Epithelial cell of prostate (primary cell): ENCODE measurements around the gene SERPIND1.
"Not testable (repeated sequence)": the region's sequence is repeated elsewhere in the genome, so short reads cannot be mapped to it uniquely, and the experiment has no call there.

Experiments used
- DNase-seq: peaks from one replicate; pipeline ENCODE4 v3.0.0-alpha.2; 2011; ENCODE audit warnings: low read depth, low spot score
- H3K27ac ChIP-seq: fragments of 450-650 bp; 2 replicates; pipeline ENCODE4 v1.5.1; 2017; ENCODE audit warnings: mild to moderate bottlenecking

The SERPIND1 gene

DNA sequence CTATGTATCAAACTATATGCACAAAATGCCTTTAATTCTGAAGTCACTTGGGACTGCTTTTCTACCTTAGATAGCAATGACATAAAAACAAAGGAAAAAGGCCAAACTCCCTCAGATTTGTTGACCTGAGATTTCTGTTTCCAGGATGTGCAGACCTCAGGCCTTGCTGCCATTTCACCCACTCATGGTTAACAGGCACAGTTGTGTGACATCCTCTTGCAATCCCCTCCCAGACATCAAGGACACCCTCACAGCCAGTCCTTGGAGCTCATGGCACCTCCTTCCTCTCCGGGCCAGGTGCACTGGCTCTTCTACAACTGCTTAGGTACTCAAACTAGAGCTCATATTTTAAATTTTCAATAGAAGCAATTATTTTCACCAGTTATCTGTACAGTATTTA is 37.3 kb downstream of the SERPIND1 start:
- no peak for DNase-seq

DNA sequence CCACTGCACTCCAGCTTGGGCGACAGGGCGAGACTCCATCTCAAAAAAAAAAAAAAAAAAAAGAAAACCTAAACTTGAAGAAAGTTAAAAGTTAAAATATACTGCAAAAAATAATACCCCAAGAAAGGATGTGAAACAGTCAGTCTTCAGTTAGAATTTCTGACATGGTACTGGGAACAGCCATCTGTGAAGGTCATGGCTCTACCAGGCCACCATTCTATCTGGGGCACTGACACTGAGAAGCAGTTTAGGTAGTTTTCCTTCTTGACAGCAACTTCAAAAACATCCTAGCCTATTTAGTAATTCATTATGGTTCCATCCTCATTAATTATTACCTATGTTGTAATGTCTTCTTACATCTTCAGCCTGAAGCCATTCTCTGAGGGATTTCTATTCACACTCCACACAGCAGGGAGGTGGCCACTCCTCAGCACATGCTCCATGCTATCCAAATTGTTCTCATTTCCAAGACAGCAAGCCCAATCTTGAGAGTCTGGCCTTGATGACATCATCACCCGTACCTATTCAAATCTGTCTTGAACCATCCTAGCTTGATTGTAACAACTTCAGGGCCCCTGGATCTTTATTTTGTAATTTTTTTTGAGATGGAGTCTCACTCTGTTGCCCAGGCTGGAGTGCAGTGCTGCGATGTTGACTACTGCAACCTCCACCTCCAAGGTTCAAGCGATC is 38.2 kb downstream of the SERPIND1 start:
- no peak overlapping the region for H3K27ac ChIP-seq
- DNase-seq = no peak

More for the DNA sequence above, 37.3 kb downstream of the SERPIND1 start:
- no peak overlapping the region for H3K27ac ChIP-seq

DNA sequence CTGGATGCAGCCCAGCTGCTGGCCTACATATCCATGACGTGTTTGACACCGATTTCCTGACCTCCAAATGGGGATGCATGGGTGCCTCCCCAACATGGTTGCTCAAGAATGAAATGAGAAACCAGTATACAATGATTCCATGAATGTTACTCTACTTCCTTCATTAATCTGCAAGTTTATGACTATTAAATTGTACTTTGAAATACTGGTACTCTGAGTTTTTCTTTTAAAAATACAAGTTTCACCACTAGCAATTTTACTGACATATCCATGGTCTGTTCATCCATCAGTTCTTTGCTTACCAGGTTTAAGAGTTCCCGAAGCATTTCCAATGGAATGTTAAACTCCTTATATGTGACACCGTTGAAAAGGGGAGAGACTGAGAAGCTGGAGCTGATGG is 39.1 kb downstream of the SERPIND1 start:
- no peak for DNase-seq
- no peak overlapping the region for H3K27ac ChIP-seq

GRCh38 chr22:20814221-20814808 is 40.4 kb downstream of the SERPIND1 start:
- H3K27ac ChIP-seq = no peak overlapping the region
- DNase-seq = no peak

GRCh38 chr22:20815477-20816050 is 41.7 kb downstream of the SERPIND1 start:
- no peak overlapping the region for H3K27ac ChIP-seq
- DNase-seq = no peak

DNA sequence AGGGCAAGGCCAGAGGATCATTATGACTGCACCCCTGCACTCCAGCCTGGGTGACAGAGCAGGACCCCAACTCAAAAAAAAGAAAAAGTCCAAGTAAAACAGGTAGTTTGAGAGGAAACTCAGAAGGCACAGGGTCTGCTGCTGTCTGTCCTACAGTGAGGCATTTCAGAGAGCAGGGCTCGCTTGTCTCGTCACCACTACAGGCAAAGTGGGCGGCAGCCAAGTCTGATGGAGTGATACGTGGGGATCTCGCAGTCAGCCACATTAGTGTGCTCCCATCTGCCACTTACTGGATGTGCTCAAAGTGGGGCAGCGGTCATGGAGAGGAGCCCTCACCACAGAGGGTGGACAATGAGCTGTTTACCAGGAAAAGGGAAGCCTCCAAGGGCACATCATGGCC is 42.6 kb downstream of the SERPIND1 start:
- no peak overlapping the region for H3K27ac ChIP-seq
- DNase-seq = no peak

DNA sequence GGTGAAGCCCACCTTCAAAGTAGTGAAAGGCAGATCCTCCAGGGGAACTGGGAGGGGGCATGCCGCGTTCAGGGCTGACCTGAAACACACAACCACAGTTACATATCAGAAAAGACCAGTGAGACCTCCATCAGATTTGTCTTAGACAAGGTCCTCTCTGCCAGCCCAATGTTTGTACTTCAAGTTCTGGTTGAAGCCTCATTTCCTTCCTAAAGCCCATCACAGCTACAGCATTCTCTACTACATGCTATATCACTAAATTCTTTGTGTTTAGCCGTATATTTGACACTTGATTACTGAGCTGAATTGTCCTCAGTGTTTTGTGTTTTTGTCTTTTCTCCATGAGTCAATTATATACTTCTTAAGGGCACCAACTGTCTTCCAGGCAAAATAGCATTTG is 44.6 kb downstream of the SERPIND1 start:
- no peak for DNase-seq
- H3K27ac ChIP-seq = no peak overlapping the region

GRCh38 chr22:20819471-20819870 is 45.6 kb downstream of the SERPIND1 start:
- H3K27ac ChIP-seq = no peak overlapping the region

DNA sequence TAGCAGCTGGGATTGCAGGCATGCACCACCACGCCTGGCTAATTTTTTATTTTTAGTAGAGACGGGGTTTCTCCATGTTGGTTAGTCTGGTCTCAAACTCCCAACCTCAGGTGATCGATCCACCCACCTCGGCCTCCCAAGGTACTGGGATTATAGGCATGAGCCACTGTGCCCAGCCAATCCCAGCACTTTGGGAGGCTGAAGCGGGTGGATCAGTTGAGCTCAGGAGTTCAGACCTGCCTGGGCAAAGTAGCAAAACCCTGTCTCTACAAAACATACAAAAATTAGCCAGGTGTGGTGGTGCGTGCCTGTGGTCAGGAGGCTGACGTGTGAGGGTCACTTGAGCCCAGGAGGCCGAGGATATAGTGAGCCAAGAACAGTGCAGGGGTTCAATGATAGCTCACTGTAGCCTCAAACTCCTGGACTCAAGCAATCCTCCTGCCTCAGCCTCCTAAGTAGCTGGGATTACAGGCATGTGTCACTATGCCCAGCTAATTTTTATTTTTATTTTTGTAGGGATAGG is 47.9 kb downstream of the SERPIND1 start:
- H3K27ac ChIP-seq, DNase-seq: not testable (repeated sequence)

More at GRCh38 chr22:20819471-20819870, 45.6 kb downstream of the SERPIND1 start:
- no peak for DNase-seq

DNA sequence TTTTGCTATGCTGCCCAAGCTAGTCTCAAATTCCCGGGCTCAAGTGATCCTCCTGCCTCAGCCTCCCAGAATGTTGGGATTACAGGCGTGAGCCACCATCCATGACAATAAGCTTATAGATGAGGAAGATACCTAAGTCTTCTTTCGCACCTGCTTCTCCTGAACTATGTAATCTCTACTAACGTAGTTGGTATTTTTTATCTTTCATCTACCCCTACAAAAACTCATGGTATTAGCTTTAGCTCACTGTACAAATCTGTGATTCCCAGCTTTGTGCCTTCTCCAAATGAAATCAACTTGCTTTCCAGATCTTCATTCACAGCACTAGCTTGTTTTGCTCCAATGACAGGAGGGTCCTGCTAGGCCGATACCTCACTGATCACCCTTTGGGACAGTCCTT is 48.3 kb downstream of the SERPIND1 start:
- DNase-seq = no peak
- no peak overlapping the region for H3K27ac ChIP-seq

DNA sequence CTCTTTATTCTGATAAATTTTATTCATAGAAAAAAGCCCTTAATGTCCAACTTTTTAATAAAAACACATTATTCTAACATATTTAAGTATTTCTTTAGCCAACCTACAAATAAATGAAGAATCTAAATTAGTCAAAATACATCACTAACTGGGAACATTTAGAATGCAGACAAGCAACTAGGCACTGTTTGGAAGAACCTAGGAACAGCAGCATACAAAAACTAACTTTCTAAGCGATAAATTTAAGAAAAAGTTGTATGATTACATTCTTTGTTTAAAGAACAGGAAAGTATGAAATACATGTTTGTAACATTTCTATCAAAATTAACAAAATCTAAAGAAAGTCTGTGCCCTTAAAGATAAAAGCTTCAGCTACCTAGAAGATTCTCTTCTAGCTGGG is 49.4 kb downstream of the SERPIND1 start:
- H3K27ac ChIP-seq = no peak overlapping the region
- no peak for DNase-seq

GRCh38 chr22:20825216-20825615 is 51.3 kb downstream of the SERPIND1 start:
- DNase-seq, H3K27ac ChIP-seq: not testable (repeated sequence)

DNA sequence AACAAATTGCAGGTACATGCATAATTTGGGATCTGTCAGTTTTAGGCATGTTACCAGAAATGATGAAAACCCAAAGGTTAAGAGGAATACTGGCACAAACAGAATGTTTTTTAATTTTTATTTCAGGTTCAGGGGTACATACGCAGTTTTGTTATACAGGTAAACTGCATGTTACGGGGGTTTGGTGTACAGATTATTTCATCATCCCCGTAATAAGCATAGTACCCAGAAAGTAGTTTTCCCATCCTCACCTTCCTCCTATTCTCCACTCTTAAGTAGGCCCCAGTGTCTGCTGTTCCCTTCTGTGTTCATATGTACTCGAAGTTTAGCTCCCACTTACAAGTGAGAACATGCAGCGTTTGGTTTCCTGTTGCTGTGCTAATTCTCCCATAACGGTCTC is 51.7 kb downstream of the SERPIND1 start:
- DNase-seq = no peak
- no peak overlapping the region for H3K27ac ChIP-seq

GRCh38 chr22:20826373-20827152 is 52.6 kb downstream of the SERPIND1 start:
- not testable (repeated sequence) for DNase-seq

DNA sequence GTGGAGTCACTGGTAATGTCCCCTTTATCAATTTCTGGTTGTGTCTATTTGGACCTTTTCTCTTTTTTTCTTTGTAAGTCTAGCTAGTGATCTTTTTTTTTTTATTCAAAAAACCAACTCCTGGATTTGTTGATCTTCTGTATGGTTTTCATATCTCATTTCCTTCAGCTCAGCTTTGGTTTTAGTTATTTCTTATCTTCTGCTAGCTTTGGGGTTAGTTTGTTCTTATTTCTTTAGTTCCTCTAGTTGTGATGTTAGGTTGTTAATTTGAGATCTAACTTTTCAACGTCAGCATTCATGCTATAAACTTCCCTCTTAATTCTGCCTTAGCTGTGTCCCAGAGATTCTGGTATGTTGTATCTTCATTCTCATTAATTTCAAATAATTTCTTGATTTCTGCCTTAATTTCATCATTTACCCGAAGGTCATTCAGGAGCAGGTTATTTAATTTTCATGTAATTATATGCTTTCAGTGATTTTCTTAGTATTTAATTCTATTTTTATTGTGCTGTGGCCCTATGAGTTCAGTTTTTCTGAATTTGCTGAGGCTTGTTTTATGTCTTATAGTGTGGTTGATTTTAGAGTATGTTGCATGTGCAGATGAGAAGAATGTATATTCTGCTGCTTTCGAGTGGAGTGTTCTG is 55.7 kb downstream of the SERPIND1 start:
- H3K27ac ChIP-seq = no peak overlapping the region
- no peak for DNase-seq

More at GRCh38 chr22:20826373-20827152, 52.6 kb downstream of the SERPIND1 start:
- not testable (repeated sequence) for H3K27ac ChIP-seq

DNA sequence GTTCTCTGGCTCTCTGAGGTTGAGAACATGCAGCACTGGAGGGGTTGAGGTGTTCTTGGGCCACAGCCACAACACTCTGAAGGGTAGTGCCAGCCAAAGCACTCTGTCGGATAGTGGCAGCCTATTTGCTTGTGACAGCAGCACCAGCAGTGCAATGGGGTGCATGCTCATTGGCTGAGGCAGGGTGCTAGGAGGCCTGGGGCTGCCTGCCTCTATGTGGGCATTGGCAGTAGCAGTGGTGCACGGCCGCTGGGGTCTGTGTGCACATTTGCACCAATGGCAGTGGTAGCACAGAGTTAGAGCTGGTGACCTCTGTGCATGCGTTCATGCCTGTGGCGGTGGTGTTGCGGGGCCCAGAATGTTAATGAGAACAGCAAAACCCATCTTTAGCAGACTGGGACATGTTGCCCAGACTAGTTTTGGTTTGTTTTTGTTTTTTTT is 59.3 kb downstream of the SERPIND1 start:
- no peak for DNase-seq
- H3K27ac ChIP-seq = no peak overlapping the region

GRCh38 chr22:20834206-20834605 is 60.3 kb downstream of the SERPIND1 start:
- H3K27ac ChIP-seq = no peak overlapping the region

DNA sequence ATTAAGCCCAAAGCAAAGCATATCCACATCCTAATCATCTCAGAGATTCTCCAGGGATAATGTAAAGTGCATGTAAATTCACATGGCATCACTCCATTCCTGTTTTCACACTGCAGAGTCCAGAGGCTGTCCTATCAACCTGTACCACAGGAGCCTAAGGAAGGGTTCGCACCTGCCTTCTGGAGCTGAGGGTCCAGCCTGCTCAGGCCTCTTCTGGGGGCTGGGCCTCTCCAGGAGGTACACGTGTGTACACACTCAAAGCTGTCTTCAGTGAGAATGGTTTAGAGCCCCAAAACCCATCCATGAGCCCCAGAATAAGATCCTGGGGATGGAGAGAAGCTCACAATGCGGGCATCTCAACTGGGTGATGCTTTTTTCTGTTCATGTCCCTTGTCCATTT is 60.8 kb downstream of the SERPIND1 start:
- DNase-seq = no peak
- H3K27ac ChIP-seq = no peak overlapping the region

More at GRCh38 chr22:20834206-20834605, 60.3 kb downstream of the SERPIND1 start:
- no peak for DNase-seq
